Activated naive CD4-positive, alpha-beta T cell treated with anti-CD3 and anti-CD28 coated beads, Interleukin-2, amount 50 U/mL, for 16 hours (primary cell): ENCODE results near the gene KCNMA1.

Experiments used
- DNase-seq: peaks from one replicate; pipeline ENCODE4 v3.0.0-alpha.2; 2020

The KCNMA1 gene

GRCh38 chr10:77313066-77313750 lies 324.4 kb downstream of the KCNMA1 start:
- DNase-seq = no peak

GRCh38 chr10:77311186-77311585 lies 326.4 kb downstream of the KCNMA1 start:
- DNase-seq = no peak

- no peak for DNase-seq
Measured at GRCh38 chr10:77310288-77310840, 327.2 kb downstream of the KCNMA1 start.

- no peak for DNase-seq
Measured at GRCh38 chr10:77309509-77309908, 328.1 kb downstream of the KCNMA1 start.

GRCh38 chr10:77309092-77309491 lies 328.5 kb downstream of the KCNMA1 start:
- no peak for DNase-seq

- no peak for DNase-seq
Measured at GRCh38 chr10:77308084-77308732, 329.4 kb downstream of the KCNMA1 start.

- DNase-seq = no peak
Measured at GRCh38 chr10:77306666-77307065, 330.9 kb downstream of the KCNMA1 start.

- no peak for DNase-seq
Measured at GRCh38 chr10:77305650-77306632, 331.7 kb downstream of the KCNMA1 start.

- no peak for DNase-seq
Measured at GRCh38 chr10:77304192-77304591, 333.4 kb downstream of the KCNMA1 start.

GRCh38 chr10:77301305-77301730 lies 336.3 kb downstream of the KCNMA1 start:
- no peak for DNase-seq

GRCh38 chr10:77300682-77301302 lies 336.8 kb downstream of the KCNMA1 start:
- no peak for DNase-seq

GRCh38 chr10:77299320-77299719 lies 338.3 kb downstream of the KCNMA1 start:
- no peak for DNase-seq

GRCh38 chr10:77297393-77297739 lies 340.2 kb downstream of the KCNMA1 start:
- no peak for DNase-seq

- DNase-seq = no peak
Measured at GRCh38 chr10:77296534-77297392, 340.8 kb downstream of the KCNMA1 start.

- DNase-seq = no peak
Measured at GRCh38 chr10:77293773-77294172, 343.8 kb downstream of the KCNMA1 start.

- DNase-seq = no peak
Measured at GRCh38 chr10:77293347-77293746, 344.3 kb downstream of the KCNMA1 start.

GRCh38 chr10:77291596-77292505 lies 345.8 kb downstream of the KCNMA1 start:
- DNase-seq = no peak

GRCh38 chr10:77290528-77291155 lies 347.0 kb downstream of the KCNMA1 start:
- DNase-seq = no peak

GRCh38 chr10:77289790-77290189 lies 347.8 kb downstream of the KCNMA1 start:
- no peak for DNase-seq

- no peak for DNase-seq
Measured at GRCh38 chr10:77289027-77289501, 348.5 kb downstream of the KCNMA1 start.
